ENCODE data around the gene NARS2.

The NARS2 gene

DNA sequence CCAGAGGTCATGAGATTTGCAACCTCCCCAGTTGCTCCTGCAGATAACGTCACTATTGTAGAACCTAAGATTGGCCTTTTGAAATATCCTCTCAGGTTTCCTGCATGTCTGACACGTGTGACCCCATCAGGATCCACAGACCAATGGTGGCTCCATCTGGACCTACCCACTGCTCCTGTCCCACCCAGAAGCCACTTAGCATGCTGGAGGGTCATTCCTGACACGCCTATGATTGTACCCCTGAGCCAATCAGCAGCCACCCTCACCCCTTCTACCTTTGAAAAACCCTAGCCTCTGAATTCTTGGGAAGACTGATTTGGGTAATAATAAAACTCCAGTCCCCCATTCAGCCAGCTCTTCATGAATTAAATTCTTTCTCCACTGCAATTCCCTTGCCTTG, 20.1 kb upstream of the NARS2 start:
- Histone ChIP-seq H3K9me3 (ENCODE audit: severe bottlenecking) (no peaks in the 10 kb centered on the region), H3K27ac (ENCODE audit: poor library complexity, severe bottlenecking) (no peak overlapping the region), H3K4me1 (ENCODE audit: insufficient read depth, poor library complexity, severe bottlenecking) (peaks cover 7% of the 10 kb centered on the region), H3K36me3 (ENCODE audit: low read depth) (no peaks in the 10 kb centered on the region), H3K4me3 (ENCODE audit: severe bottlenecking) (no peak overlapping the region), H3K27me3 (ENCODE audit: insufficient read depth, poor library complexity, severe bottlenecking) (no peaks in the 10 kb centered on the region)
- ATAC-seq (ENCODE audit: low read depth) (no peak), DNase-seq (ENCODE audit: low spot score) (no peak)
- TF ChIP-seq, protein P1, sequence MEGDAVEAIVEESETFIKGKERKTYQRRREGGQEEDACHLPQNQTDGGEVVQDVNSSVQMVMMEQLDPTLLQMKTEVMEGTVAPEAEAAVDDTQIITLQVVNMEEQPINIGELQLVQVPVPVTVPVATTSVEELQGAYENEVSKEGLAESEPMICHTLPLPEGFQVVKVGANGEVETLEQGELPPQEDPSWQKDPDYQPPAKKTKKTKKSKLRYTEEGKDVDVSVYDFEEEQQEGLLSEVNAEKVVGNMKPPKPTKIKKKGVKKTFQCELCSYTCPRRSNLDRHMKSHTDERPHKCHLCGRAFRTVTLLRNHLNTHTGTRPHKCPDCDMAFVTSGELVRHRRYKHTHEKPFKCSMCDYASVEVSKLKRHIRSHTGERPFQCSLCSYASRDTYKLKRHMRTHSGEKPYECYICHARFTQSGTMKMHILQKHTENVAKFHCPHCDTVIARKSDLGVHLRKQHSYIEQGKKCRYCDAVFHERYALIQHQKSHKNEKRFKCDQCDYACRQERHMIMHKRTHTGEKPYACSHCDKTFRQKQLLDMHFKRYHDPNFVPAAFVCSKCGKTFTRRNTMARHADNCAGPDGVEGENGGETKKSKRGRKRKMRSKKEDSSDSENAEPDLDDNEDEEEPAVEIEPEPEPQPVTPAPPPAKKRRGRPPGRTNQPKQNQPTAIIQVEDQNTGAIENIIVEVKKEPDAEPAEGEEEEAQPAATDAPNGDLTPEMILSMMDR (IDR thresholded peaks at IDR 0.05; ENCODE audit: poor library complexity, severe bottlenecking), result no peak

- no peaks in the 10 kb centered on the region for H3K4me1 ChIP-seq (ENCODE audit: insufficient read depth, poor library complexity, severe bottlenecking)
- no peak overlapping the region for H3K4me3 ChIP-seq (ENCODE audit: severe bottlenecking)
- H3K27ac ChIP-seq (ENCODE audit: poor library complexity, severe bottlenecking), result no peak overlapping the region
- no peaks in the 10 kb centered on the region for H3K27me3 ChIP-seq (ENCODE audit: insufficient read depth, poor library complexity, severe bottlenecking)
- peaks cover 9% of the 10 kb centered on the region for H3K9me3 ChIP-seq (ENCODE audit: severe bottlenecking)
- H3K36me3 ChIP-seq (ENCODE audit: low read depth), result no peaks in the 10 kb centered on the region
- ATAC-seq (ENCODE audit: low read depth) (no peak), DNase-seq (ENCODE audit: low spot score) (no peak)
- TF ChIP-seq, protein P1 (IDR thresholded peaks at IDR 0.05; ENCODE audit: poor library complexity, severe bottlenecking), result no peak
Observed at GRCh38 chr11:78588517-78588916, 13.9 kb upstream of the NARS2 start.

DNA sequence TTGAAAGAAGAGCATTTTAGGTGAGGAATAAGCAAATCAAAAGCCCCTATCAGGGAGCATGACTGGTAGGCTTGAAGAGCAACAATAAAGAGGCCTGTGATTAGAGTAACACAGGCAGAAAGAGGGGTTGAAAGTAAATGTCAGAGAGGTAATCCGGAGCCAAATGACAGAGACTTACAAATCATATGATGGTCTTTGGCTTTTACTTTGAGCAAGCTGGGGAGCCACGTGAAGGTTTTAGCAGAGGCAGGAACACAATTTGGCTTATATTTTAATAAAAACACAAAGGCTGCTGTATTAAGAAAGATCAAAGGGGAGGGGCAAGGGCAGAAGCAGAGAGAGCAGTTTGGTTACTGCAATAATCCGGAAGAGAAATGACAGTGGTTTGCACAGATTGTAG, 12.8 kb upstream of the NARS2 start:
- Histone ChIP-seq H3K27ac (ENCODE audit: poor library complexity, severe bottlenecking) (no peak overlapping the region), H3K4me1 (ENCODE audit: insufficient read depth, poor library complexity, severe bottlenecking) (no peaks in the 10 kb centered on the region), H3K27me3 (ENCODE audit: insufficient read depth, poor library complexity, severe bottlenecking) (no peaks in the 10 kb centered on the region), H3K4me3 (ENCODE audit: severe bottlenecking) (no peak overlapping the region), H3K36me3 (ENCODE audit: low read depth) (no peaks in the 10 kb centered on the region), H3K9me3 (ENCODE audit: severe bottlenecking) (peaks cover 12% of the 10 kb centered on the region)
- no peak for DNase-seq (ENCODE audit: low spot score)
- TF ChIP-seq, protein P1 (IDR thresholded peaks at IDR 0.05; ENCODE audit: poor library complexity, severe bottlenecking), result no peak
- ATAC-seq (ENCODE audit: low read depth), result no peak

- no peak for ATAC-seq (ENCODE audit: low read depth)
- no peak for DNase-seq (ENCODE audit: low spot score)
- TF ChIP-seq, protein P1 (IDR thresholded peaks at IDR 0.05; ENCODE audit: poor library complexity, severe bottlenecking), result peak; percentile 59
Observed at GRCh38 chr11:78586452-78587046, 11.9 kb upstream of the NARS2 start.

DNA sequence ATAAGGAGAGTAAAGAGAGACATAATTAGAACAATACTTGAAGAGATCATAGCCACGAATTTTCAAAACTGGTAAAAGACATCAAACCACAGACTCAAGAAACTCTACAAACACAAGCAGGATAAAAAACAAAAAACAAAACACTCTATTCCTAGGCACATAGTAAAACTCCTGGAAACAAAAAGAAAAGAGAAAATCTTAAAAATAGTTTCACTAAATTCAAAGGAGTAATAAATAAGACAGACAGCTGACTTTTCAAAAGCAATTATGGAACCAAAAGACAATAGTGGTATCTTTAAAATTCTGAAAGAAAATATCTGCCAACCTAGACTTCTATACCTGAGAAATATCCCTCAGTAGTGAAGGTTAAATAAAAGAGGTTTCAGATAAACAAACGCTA, 9.2 kb upstream of the NARS2 start:
- no peaks in the 10 kb centered on the region for H3K36me3 ChIP-seq (ENCODE audit: low read depth)
- H3K4me1 ChIP-seq (ENCODE audit: insufficient read depth, poor library complexity, severe bottlenecking), result no peaks in the 10 kb centered on the region
- TF ChIP-seq, protein P1 (IDR thresholded peaks at IDR 0.05; ENCODE audit: poor library complexity, severe bottlenecking), result no peak
- no peak for ATAC-seq (ENCODE audit: low read depth)
- H3K9me3 ChIP-seq (ENCODE audit: severe bottlenecking), result peaks cover 12% of the 10 kb centered on the region
- DNase-seq (ENCODE audit: low spot score), result no peak
- no peaks in the 10 kb centered on the region for H3K27me3 ChIP-seq (ENCODE audit: insufficient read depth, poor library complexity, severe bottlenecking)
- no peak overlapping the region for H3K4me3 ChIP-seq (ENCODE audit: severe bottlenecking)
- H3K27ac ChIP-seq (ENCODE audit: poor library complexity, severe bottlenecking), result no peak overlapping the region

More at GRCh38 chr11:78586452-78587046, 11.9 kb upstream of the NARS2 start:
- Histone ChIP-seq H3K36me3 (ENCODE audit: low read depth) (no peaks in the 10 kb centered on the region), H3K27me3 (ENCODE audit: insufficient read depth, poor library complexity, severe bottlenecking) (no peaks in the 10 kb centered on the region), H3K4me1 (ENCODE audit: insufficient read depth, poor library complexity, severe bottlenecking) (no peaks in the 10 kb centered on the region), H3K4me3 (ENCODE audit: severe bottlenecking) (no peak overlapping the region), H3K27ac (ENCODE audit: poor library complexity, severe bottlenecking) (no peak overlapping the region), H3K9me3 (ENCODE audit: severe bottlenecking) (peaks cover 12% of the 10 kb centered on the region)

All from RWPE2 (cell line).